ENCODE measurements around the gene CCDC88C.

- no peak for TF ChIP-seq CTCF (IDR thresholded peaks at IDR 0.05)
- TF ChIP-seq POLR2A (IDR thresholded peaks at IDR 0.05) = no peak
These were observed 163.2 kb downstream of the CCDC88C start for GRCh38 chr14:91254461-91254860.
